Neural progenitor cell (in vitro differentiated cells): ENCODE measurements around the gene PXDC1.

Source experiments
- CTCF ChIP-seq: fragments of 200-600 bp; sonication (generic); IDR thresholded peaks from 2 replicates; pipeline ENCODE4 v1.5.1; 2017; ENCODE audit warnings: antibody characterized with exemption, mild to moderate bottlenecking
- EZH2 ChIP-seq: fragments of 200-600 bp; sonication (generic); IDR thresholded peaks from 2 replicates; pipeline ENCODE4 v1.6.1; 2017; ENCODE audit warnings: antibody characterized with exemption, mild to moderate bottlenecking, moderate library complexity
- EZH2phosphoT487 ChIP-seq: fragments of 200-600 bp; sonication (generic); IDR thresholded peaks from 2 replicates; pipeline ENCODE4 v1.6.1; 2017; ENCODE audit warnings: antibody characterized with exemption

DNA sequence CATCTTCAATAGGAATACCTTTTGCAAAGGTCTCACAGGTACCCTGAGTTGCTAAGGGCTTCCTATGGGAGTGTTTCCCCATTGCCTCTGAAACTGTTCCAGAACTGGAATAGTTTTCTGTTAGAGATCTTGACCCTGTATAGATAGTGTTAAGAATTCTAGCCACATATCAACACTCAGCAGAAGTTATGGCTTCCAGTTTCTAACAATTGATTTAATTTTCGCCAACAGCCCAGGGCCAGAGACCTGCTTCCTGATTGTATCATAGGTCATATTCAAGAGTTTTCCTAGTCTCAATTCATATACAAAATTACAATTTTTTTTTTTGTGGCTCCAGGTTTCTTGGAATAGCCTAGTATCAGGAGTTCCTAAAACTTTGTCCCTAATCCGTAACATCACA, 61.0 kb downstream of the PXDC1 start:
- TF ChIP-seq CTCF (no peak), EZH2phosphoT487 (no peak), EZH2 (no peak)
